ENCODE measurements around the gene CCDC148.

The CCDC148 gene

DNA sequence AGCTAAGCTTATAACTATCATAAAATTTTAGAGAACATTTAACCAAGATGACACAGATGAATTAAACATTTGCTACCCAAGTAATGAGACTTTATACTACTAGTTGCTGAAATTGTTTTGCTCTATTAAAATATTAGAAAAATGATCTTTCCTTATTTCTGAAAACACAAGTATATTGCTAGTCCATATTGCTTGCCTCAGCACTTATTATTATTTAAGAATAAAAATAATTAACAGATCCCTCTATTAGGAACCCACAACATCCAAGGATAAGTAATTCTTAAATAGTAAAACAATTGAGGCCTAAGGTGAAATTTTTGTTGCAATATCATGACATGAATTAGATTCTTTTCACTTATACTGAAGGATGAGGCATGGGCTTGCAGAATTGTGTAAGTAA is 65.2 kb downstream of the CCDC148 start:
- Histone ChIP-seq H3K27ac (ENCODE audit: low read depth, low read length) (no peak overlapping the region), H3K79me2 (ENCODE audit: control insufficient read depth, low read length) (no peaks in the 10 kb centered on the region), H3K27me3 (ENCODE audit: control insufficient read depth, low read length) (no peaks in the 10 kb centered on the region), H3K4me2 (ENCODE audit: low read length) (no peak overlapping the region), H4K20me1 (ENCODE audit: control insufficient read depth, insufficient read depth, low read depth, low read length) (no peaks in the 10 kb centered on the region), H3K9me2 (replicated peaks; ENCODE audit: control insufficient read depth, low read length) (no peaks in the 10 kb centered on the region), H3K4me3 (ENCODE audit: low read length) (no peak overlapping the region), H3K4me1 (ENCODE audit: control insufficient read depth, low read length) (no peaks in the 10 kb centered on the region), H3F3A (ENCODE audit: control insufficient read depth, insufficient read depth) (no peaks in the 10 kb centered on the region), H3K9me3 (ENCODE audit: control insufficient read depth, insufficient read depth, low read length) (no peaks in the 10 kb centered on the region), H3K36me3 (ENCODE audit: control insufficient read depth, low read length) (no peaks in the 10 kb centered on the region)
- TF ChIP-seq EZH2phosphoT487 (IDR thresholded peaks at IDR 0.05; ENCODE audit: borderline replicate concordance, low read length): no peak

DNA sequence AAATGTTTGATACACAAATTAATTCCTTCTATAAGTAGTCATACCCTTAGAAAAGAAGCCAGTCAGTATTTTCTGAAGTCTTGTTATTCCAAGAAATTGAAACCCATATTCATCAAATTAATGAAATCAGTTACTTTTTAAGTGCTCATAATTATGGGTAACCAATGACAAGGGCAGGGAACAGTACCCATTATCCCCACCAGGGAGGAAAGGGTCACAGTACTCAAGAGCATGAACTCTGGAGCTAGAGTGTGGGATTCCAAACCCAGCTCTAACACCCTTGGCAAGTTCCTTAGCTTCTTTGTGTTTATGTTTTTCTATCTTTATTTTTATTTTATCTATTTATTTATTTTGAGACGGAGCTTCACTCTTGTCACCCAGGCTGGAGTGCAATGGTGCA is 68.4 kb downstream of the CCDC148 start:
- H3F3A ChIP-seq (ENCODE audit: control insufficient read depth, insufficient read depth): no peaks in the 10 kb centered on the region
- H3K79me2 ChIP-seq (ENCODE audit: control insufficient read depth, low read length): no peaks in the 10 kb centered on the region
- H3K9me3 ChIP-seq (ENCODE audit: control insufficient read depth, insufficient read depth, low read length): no peaks in the 10 kb centered on the region
- H3K9me2 ChIP-seq (replicated peaks; ENCODE audit: control insufficient read depth, low read length): no peaks in the 10 kb centered on the region
- H3K36me3 ChIP-seq (ENCODE audit: control insufficient read depth, low read length): no peaks in the 10 kb centered on the region
- H3K27ac ChIP-seq (ENCODE audit: low read depth, low read length): no peak overlapping the region
- H3K4me3 ChIP-seq (ENCODE audit: low read length): no peak overlapping the region
- H3K27me3 ChIP-seq (ENCODE audit: control insufficient read depth, low read length): no peaks in the 10 kb centered on the region
- no peaks in the 10 kb centered on the region for H4K20me1 ChIP-seq (ENCODE audit: control insufficient read depth, insufficient read depth, low read depth, low read length)
- no peak overlapping the region for H3K4me2 ChIP-seq (ENCODE audit: low read length)
- no peak for TF ChIP-seq EZH2phosphoT487 (IDR thresholded peaks at IDR 0.05; ENCODE audit: borderline replicate concordance, low read length)
- TF ChIP-seq, protein P1, sequence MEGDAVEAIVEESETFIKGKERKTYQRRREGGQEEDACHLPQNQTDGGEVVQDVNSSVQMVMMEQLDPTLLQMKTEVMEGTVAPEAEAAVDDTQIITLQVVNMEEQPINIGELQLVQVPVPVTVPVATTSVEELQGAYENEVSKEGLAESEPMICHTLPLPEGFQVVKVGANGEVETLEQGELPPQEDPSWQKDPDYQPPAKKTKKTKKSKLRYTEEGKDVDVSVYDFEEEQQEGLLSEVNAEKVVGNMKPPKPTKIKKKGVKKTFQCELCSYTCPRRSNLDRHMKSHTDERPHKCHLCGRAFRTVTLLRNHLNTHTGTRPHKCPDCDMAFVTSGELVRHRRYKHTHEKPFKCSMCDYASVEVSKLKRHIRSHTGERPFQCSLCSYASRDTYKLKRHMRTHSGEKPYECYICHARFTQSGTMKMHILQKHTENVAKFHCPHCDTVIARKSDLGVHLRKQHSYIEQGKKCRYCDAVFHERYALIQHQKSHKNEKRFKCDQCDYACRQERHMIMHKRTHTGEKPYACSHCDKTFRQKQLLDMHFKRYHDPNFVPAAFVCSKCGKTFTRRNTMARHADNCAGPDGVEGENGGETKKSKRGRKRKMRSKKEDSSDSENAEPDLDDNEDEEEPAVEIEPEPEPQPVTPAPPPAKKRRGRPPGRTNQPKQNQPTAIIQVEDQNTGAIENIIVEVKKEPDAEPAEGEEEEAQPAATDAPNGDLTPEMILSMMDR (IDR thresholded peaks at IDR 0.05; ENCODE audit: low read depth, low read length, poor library complexity, severe bottlenecking): no peak
- no peaks in the 10 kb centered on the region for H3K4me1 ChIP-seq (ENCODE audit: control insufficient read depth, low read length)

DNA sequence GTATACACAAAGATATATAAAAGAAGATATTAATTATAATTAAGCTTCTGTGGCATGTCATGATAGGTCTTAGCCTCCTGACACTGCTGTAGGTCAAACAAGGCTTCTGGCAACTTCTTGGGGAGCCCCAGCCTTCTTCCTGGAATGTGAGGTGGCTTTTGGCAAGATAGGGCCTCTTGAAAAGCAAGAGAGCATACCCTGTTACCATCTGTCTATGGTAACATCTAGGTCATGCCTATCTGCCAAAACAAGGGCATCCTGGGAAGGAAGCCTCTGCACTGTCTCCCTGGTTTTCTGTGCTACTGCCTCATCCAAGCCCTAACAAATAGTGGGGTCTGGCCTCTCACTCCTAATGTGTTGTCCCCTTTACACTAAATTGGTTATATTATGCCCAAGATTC is 70.9 kb downstream of the CCDC148 start:
- H3K9me3 ChIP-seq (ENCODE audit: control insufficient read depth, insufficient read depth, low read length): no peaks in the 10 kb centered on the region
- no peak for TF ChIP-seq EZH2phosphoT487 (IDR thresholded peaks at IDR 0.05; ENCODE audit: borderline replicate concordance, low read length)
- TF ChIP-seq, protein P1 (IDR thresholded peaks at IDR 0.05; ENCODE audit: low read depth, low read length, poor library complexity, severe bottlenecking): no peak
- H3K4me3 ChIP-seq (ENCODE audit: low read length): no peak overlapping the region
- no peak overlapping the region for H3K27ac ChIP-seq (ENCODE audit: low read depth, low read length)
- no peaks in the 10 kb centered on the region for H3K79me2 ChIP-seq (ENCODE audit: control insufficient read depth, low read length)
- H3K4me2 ChIP-seq (ENCODE audit: low read length): no peak overlapping the region
- H3K36me3 ChIP-seq (ENCODE audit: control insufficient read depth, low read length): no peaks in the 10 kb centered on the region
- no peaks in the 10 kb centered on the region for H3K4me1 ChIP-seq (ENCODE audit: control insufficient read depth, low read length)
- no peaks in the 10 kb centered on the region for H3K9me2 ChIP-seq (replicated peaks; ENCODE audit: control insufficient read depth, low read length)
- no peaks in the 10 kb centered on the region for H3F3A ChIP-seq (ENCODE audit: control insufficient read depth, insufficient read depth)
- H4K20me1 ChIP-seq (ENCODE audit: control insufficient read depth, insufficient read depth, low read depth, low read length): no peaks in the 10 kb centered on the region
- H3K27me3 ChIP-seq (ENCODE audit: control insufficient read depth, low read length): no peaks in the 10 kb centered on the region

DNA sequence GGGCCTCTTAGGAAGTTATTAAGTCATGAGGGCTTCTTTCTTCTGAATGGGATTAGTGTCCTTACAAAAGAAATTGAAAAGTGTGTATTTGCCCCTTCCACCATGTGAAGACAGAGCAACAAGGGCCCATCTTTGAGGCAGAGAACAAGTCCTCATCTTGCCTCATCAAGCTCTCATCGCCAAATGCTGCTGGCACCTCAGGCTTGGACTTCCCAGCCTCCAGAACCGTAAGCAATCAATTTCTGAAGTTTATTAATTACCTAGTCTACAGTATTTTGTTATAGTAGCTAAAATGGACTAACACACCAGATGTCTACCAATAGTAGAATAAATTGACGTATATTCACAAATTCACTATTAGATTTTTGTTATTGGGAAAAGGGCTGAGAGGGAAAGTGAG is 74.6 kb downstream of the CCDC148 start:
- no peaks in the 10 kb centered on the region for H3K4me1 ChIP-seq (ENCODE audit: control insufficient read depth, low read length)

More for the DNA sequence above, 74.6 kb downstream of the CCDC148 start:
- no peaks in the 10 kb centered on the region for H3K79me2 ChIP-seq (ENCODE audit: control insufficient read depth, low read length)
- TF ChIP-seq, protein P1 (IDR thresholded peaks at IDR 0.05; ENCODE audit: low read depth, low read length, poor library complexity, severe bottlenecking): no peak
- TF ChIP-seq EZH2phosphoT487 (IDR thresholded peaks at IDR 0.05; ENCODE audit: borderline replicate concordance, low read length): no peak
- H3K4me2 ChIP-seq (ENCODE audit: low read length): no peak overlapping the region
- H3K4me3 ChIP-seq (ENCODE audit: low read length): no peak overlapping the region
- no peaks in the 10 kb centered on the region for H3K27me3 ChIP-seq (ENCODE audit: control insufficient read depth, low read length)
- no peaks in the 10 kb centered on the region for H3K36me3 ChIP-seq (ENCODE audit: control insufficient read depth, low read length)
- H3F3A ChIP-seq (ENCODE audit: control insufficient read depth, insufficient read depth): no peaks in the 10 kb centered on the region
- no peaks in the 10 kb centered on the region for H4K20me1 ChIP-seq (ENCODE audit: control insufficient read depth, insufficient read depth, low read depth, low read length)
- no peaks in the 10 kb centered on the region for H3K9me2 ChIP-seq (replicated peaks; ENCODE audit: control insufficient read depth, low read length)
- H3K9me3 ChIP-seq (ENCODE audit: control insufficient read depth, insufficient read depth, low read length): no peaks in the 10 kb centered on the region
- H3K27ac ChIP-seq (ENCODE audit: low read depth, low read length): no peak overlapping the region
